Heart left ventricle (tissue), 16 donors: Measurements from ENCODE around the gene PRH1. TPM values are rescaled to one million over a fixed set of nuclear protein-coding genes. Genes with fewer than 3 reads are reported as not detected.

Experiments
- ATAC-seq, 4 donors: fragments of 200-7000 bp; cut with Tn5 transposase; one replicate each; pipeline ENCODE4 v1.9.1; 2020 to 2022; ENCODE audit warnings: moderate library complexity in 4 of 4, mild to moderate bottlenecking in 3 of 4, moderate number of reproducible peaks in 1 of 4
- DNase-seq, 5 donors: peaks; one replicate each; pipeline ENCODE4 v3.0.0-alpha.2; 2020
- H3K27ac ChIP-seq, 12 donors: fragments of 200-600 bp; sonication (generic) in 4 of 12; one replicate each; pipeline versions ENCODE4 v1.5.0 to v1.8.0; 2016 to 2022; ENCODE audit warnings: mild to moderate bottlenecking in 2 of 12
- H3K27me3 ChIP-seq, 9 donors: fragments of 200-600 bp; sonication (generic) in 2 of 9; one replicate each; pipeline versions ENCODE4 v1.5.1 to v1.8.0; 2016 to 2022; ENCODE audit warnings: mild to moderate bottlenecking in 3 of 9
- H3K36me3 ChIP-seq, 9 donors: fragments of 200-600 bp; sonication (generic) in 2 of 9; one replicate each; pipeline versions ENCODE4 v1.5.0 to v1.8.0; 2018 to 2022; ENCODE audit warnings: mild to moderate bottlenecking in 2 of 9
- H3K4me1 ChIP-seq, 12 donors: fragments of 200-600 bp; sonication (generic) in 4 of 12; one replicate each; pipeline versions ENCODE4 v1.5.0 to v1.8.0; 2016 to 2022; ENCODE audit warnings: mild to moderate bottlenecking in 3 of 12
- H3K4me3 ChIP-seq, 12 donors: fragments of 200-600 bp; sonication (generic) in 4 of 12; one replicate each; pipeline versions ENCODE4 v1.5.0 to v1.8.0; 2017 to 2022; ENCODE audit warnings: mild to moderate bottlenecking in 9 of 12, moderate library complexity in 4 of 12
- H3K9me3 ChIP-seq, 12 donors: fragments of 200-600 bp; sonication (generic) in 4 of 12; one replicate each; pipeline versions ENCODE4 v1.5.0 to v1.8.0; 2016 to 2022; ENCODE audit warnings: mild to moderate bottlenecking in 1 of 12
- POLR2A ChIP-seq, 2 donors: fragments of 450-650 bp; IDR thresholded peaks; one replicate each; pipeline ENCODE4 v1.6.1; 2017; ENCODE audit warnings: antibody characterized with exemption in 2 of 2, mild to moderate bottlenecking in 2 of 2, moderate library complexity in 2 of 2
- WGBS, 4 donors: extraction: QIAGEN DNeasy Blood & Tissue Kit in 2 of 4; methylation state at CpG; one replicate each; pipeline versions ENCODE4 v1.1.5 to v1.1.7; 2013 to 2018; 5-methylcytosine and 5-hydroxymethylcytosine counted together
- intact Hi-C, 10 donors: fragments of 100-400 bp; cut with DNase I; formaldehyde crosslinking; loops; one replicate each; pipeline versions ENCODE4 v1.11.1 to v1.14.2; 2022
- polyA plus RNA-seq, 2 donors: library from polyadenylated mRNA; stranded (reverse); fragments of 200-250 nt; gene quantifications; one replicate each; pipeline ENCODE4 v1.2.3, GENCODE V29; 2013
- total RNA-seq, 9 donors: library from RNA; depleted of rRNA in 2 of 9; stranded (reverse); fragments of >200 nt in 2 of 9; fragmentation: NEBNext Ultra II Directional in 3 of 9; extraction: Animal tissue kit (Norgen Biotek cat#: 25700) in 3 of 9; gene quantifications; one replicate each; pipeline versions ENCODE4 v1.1.0 to v1.2.4, GENCODE V29; 2016 to 2023
- TF ChIP-seq, protein P1 (sequence below), 12 donors: fragments of 200-600 bp; sonication (generic) in 4 of 12; IDR thresholded peaks; one replicate each; pipeline versions ENCODE4 v1.5.0 to v1.8.0; 2018 to 2022; ENCODE audit warnings: antibody characterized with exemption in 12 of 12, mild to moderate bottlenecking in 5 of 12
- donor health status: ischemic (EF 13 %, LVEDD 7.1; RV severe dilation, severe dysfunction).
- donor health status: healthy with polysubstance abuse.
- donor health status: DM: no; HTN: yes; CAD: no.
- donor health status: DM: no; HTN: no; CAD: no.
- donor health status: ischemic (EF 25% LVEDD 6.9; RV normal size, moderate dysfunction).
- donor health status: ischemic (EF 25% LVEDD 5.7; RV mildly dilated, moderate dysfunction).
- donor health status: healthy.
- donor health status: DM: yes; HTN: yes; CAD: no.
- donor health status: ischemic (EF 35%, LVEDD 5.7; RV mildly dilated, moderate dysfunction).
- donor health status: nonischemic (EF 11% LVEDD 7.7; RV severe dilation, severe dysfunction).
- donor health status: DM: yes; HTN: yes; CAD: no.
- donor health status: PGD.
- donor health status: ischemic (EF 29% LVEDD 5.4; RV normal size, mild dysfunction).
- donor health status: nonischemic (EF 23%, LVEDD 6.1; RV moderate dilation, normal function).

The PRH1 gene
- total and polyA plus RNA-seq, 11 donors, result 1.7 to 13.5 (median 7.5) TPM

DNA sequence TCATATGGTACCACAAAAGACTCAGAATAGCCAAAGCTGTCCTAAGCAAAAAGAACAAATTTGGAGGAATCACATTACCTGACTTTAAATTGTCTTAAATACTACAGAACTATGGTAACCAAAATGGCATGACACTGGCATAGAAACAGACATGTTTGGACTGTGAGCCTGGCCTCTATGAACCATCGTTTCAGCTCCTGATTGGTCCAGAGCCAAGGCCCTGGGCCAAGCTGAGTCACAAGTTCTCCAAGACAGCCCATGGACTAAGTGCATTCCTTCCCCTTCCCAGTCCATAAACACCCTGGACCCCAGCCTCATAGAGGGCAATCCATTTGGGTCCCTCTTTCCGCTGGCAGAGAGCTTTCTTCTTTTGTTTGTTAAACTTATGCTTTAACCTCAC lies 22.7 kb downstream of the PRH1 start:
- 69 to 76% (median 71%) methylated on average over 2 of the region's 2 CpGs for WGBS, 4 donors
- DNase-seq (no peak), ATAC-seq (no peak)
- TF ChIP-seq, protein P1, sequence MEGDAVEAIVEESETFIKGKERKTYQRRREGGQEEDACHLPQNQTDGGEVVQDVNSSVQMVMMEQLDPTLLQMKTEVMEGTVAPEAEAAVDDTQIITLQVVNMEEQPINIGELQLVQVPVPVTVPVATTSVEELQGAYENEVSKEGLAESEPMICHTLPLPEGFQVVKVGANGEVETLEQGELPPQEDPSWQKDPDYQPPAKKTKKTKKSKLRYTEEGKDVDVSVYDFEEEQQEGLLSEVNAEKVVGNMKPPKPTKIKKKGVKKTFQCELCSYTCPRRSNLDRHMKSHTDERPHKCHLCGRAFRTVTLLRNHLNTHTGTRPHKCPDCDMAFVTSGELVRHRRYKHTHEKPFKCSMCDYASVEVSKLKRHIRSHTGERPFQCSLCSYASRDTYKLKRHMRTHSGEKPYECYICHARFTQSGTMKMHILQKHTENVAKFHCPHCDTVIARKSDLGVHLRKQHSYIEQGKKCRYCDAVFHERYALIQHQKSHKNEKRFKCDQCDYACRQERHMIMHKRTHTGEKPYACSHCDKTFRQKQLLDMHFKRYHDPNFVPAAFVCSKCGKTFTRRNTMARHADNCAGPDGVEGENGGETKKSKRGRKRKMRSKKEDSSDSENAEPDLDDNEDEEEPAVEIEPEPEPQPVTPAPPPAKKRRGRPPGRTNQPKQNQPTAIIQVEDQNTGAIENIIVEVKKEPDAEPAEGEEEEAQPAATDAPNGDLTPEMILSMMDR (IDR thresholded peaks at IDR 0.05), result no peak
- no peak for TF ChIP-seq POLR2A (IDR thresholded peaks at IDR 0.05)
- Histone ChIP-seq H3K9me3 (peaks cover 0 to 43% (median 15%) of the 10 kb centered on the region in 12 donors), H3K27ac (no peak overlapping the region), H3K36me3 (peaks cover 0 to 12% (median 0%) of the 10 kb centered on the region in 9 donors), H3K4me3 (no peak overlapping the region), H3K27me3 (no peaks in the 10 kb centered on the region), H3K4me1 (no peaks in the 10 kb centered on the region)
- intact Hi-C loops, result no loop called here

DNA sequence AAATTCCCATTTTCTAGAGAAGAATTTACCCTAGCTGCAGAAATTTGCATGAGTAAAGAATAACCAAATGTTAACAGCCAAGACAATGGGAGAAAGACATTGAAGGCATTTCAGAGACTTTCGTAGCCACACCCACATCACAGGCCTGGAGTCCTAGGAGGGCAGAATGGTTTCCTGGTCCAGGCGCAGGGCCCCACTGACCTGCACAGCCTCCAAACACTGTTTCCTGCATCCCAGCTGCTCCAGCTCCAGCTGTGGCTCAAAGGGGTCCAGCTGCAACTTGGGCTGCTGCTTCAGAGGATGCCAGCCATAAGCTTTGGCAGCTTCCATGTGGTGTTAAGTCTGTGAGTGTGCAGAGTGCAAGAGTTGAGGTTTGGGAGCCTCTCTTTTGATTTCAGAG lies 28.2 kb downstream of the PRH1 start:
- H3K4me3 ChIP-seq, result no peak overlapping the region
- TF ChIP-seq, protein P1 (IDR thresholded peaks at IDR 0.05), result no peak
- WGBS, 4 donors, result 96 to 100% (median 98%) methylated on average over 2 of the region's 2 CpGs
- peaks cover 0 to 27% (median 0%) of the 10 kb centered on the region in 9 donors for H3K36me3 ChIP-seq
- intact Hi-C loops, result no loop called here
- H3K27ac ChIP-seq, result no peak overlapping the region
- ATAC-seq (no peak), DNase-seq (no peak)
- H3K9me3 ChIP-seq, result peaks cover 0 to 28% (median 2%) of the 10 kb centered on the region in 12 donors
- H3K27me3 ChIP-seq, result no peaks in the 10 kb centered on the region
- H3K4me1 ChIP-seq, result peaks cover 0 to 6% (median 0%) of the 10 kb centered on the region in 12 donors

- no peak overlapping the region for H3K4me3 ChIP-seq
- H3K9me3 ChIP-seq, result peaks cover 0 to 28% (median 2%) of the 10 kb centered on the region in 12 donors
- ATAC-seq (peak in 3 of 4 donors; percentile 11 to 52 (median 24)), DNase-seq (peak in 1 of 5 donors; percentile 38)
- WGBS, 4 donors, result 33 to 78% (median 56%) methylated on average over 1 to 2 of the region's 2 CpGs
- intact Hi-C loops, result no loop called here
- H3K36me3 ChIP-seq, result peaks cover 0 to 21% (median 0%) of the 10 kb centered on the region in 9 donors
- peaks cover 0 to 8% (median 0%) of the 10 kb centered on the region in 12 donors for H3K4me1 ChIP-seq
- TF ChIP-seq POLR2A (IDR thresholded peaks at IDR 0.05), result no peak
- TF ChIP-seq, protein P1 (IDR thresholded peaks at IDR 0.05), result no peak
- no peak overlapping the region for H3K27ac ChIP-seq
- H3K27me3 ChIP-seq, result no peaks in the 10 kb centered on the region
Measured at GRCh38 chr12:10853776-10854175, 30.3 kb downstream of the PRH1 start.

DNA sequence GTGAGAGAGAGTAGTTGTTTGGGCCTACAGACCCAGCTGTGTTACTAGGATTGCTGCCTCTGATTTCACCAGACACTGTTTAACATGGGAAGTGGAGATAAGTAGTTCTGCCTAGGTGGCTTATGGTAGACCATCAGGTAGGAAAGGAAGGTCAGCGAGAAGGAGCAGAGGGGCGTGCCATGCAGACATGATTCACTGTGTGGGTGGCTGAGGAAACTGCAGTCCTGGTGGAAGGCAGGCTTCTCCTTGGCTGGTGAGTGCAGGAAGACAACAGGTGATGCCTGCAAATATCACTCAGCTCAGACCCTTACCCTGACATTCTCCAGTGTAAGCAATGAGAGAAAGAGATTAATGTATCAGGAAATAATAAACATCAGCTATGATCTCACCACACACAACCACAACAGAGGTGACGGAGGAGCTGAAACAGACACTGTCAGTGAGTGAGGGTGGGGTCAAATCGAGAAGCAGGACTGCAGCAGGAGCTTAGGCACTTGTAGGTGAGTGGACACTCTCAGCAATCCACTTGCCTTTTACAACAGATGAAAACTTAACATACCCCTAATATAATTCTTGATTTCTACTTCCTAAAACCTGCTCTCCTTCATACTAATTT lies 32.7 kb downstream of the PRH1 start:
- 78 to 83% (median 79%) methylated on average over 4 of the region's 4 CpGs for WGBS, 4 donors
- H3K9me3 ChIP-seq, result peaks cover 0 to 11% (median 0%) of the 10 kb centered on the region in 12 donors
- H3K27ac ChIP-seq, result no peak overlapping the region
- no peak for DNase-seq
- peaks cover 0 to 28% (median 5%) of the 10 kb centered on the region in 9 donors for H3K36me3 ChIP-seq
- H3K4me3 ChIP-seq, result no peak overlapping the region
- no peak for TF ChIP-seq POLR2A (IDR thresholded peaks at IDR 0.05)
- TF ChIP-seq, protein P1 (IDR thresholded peaks at IDR 0.05), result no peak
- H3K4me1 ChIP-seq, result peaks cover 0 to 8% (median 0%) of the 10 kb centered on the region in 12 donors
- H3K27me3 ChIP-seq, result no peaks in the 10 kb centered on the region
- ATAC-seq, result peak in 1 of 4 donors; percentile 31
- intact Hi-C loops, result no loop called here
